OCI-LY7 (cell line): ENCODE results near the gene CDK6. TPM values are rescaled to one million over a fixed set of nuclear protein-coding genes. Genes with fewer than 3 reads are reported as not detected.

Experiments used
- BruUV-seq: library from RNA; stranded (reverse); fragments of 400-500 nt; replicated peaks from 2 replicates; lab custom pipeline; 2021; lab: Mats Ljungman, UMichigan
- CTCF ChIA-PET: fragments of 300-600 bp; sonication (Branson Sonifier 250); formaldehyde crosslinking; loops from one replicate; lab custom pipeline; 2022; ENCODE audit warnings: antibody characterized with exemption; ENCODE audit not compliant: unreplicated experiment; lab: Charles Lee
- POLR2A ChIA-PET: fragments of 300-600 bp; sonication (Branson Sonifier 250); formaldehyde crosslinking; loops from one replicate; lab custom pipeline; 2022; ENCODE audit warnings: antibody characterized with exemption; lab: Charles Lee
- DNase-seq: peaks from one replicate; pipeline ENCODE4 v3.0.0-alpha.2; 2015; ENCODE audit warnings: low spot score
- H2AFZ ChIP-seq: fragments of 200-600 bp; sonication (generic), shearing (Covaris generic); 2 replicates; pipeline ENCODE4 v1.6.1; 2014; ENCODE audit warnings: mild to moderate bottlenecking, antibody characterized with exemption, low read length, moderate library complexity
- H3K27ac ChIP-seq: fragments of 200-600 bp; sonication (generic); 2 replicates; pipeline ENCODE4 v1.5.1; 2014; ENCODE audit warnings: mixed run types, low read depth, mild to moderate bottlenecking, moderate library complexity, low read length, inconsistent platforms; ENCODE audit not compliant: poor library complexity, severe bottlenecking
- H3K36me3 ChIP-seq: fragments of 200-600 bp; sonication (generic); 2 replicates; pipeline ENCODE4 v1.6.1; 2014; ENCODE audit warnings: mild to moderate bottlenecking, antibody characterized with exemption, low read length, moderate library complexity, mixed read lengths; ENCODE audit not compliant: insufficient read depth
- H3K4me1 ChIP-seq: fragments of 200-600 bp; sonication (generic); 2 replicates; pipeline ENCODE4 v1.5.1; 2014; ENCODE audit warnings: mild to moderate bottlenecking, low read length; ENCODE audit not compliant: insufficient read depth, poor library complexity, severe bottlenecking
- H3K4me2 ChIP-seq: fragments of 200-600 bp; sonication (generic); 2 replicates; pipeline ENCODE4 v1.6.1; 2014; ENCODE audit warnings: mild to moderate bottlenecking, low read length
- H3K4me3 ChIP-seq: fragments of 200-600 bp; sonication (generic); 2 replicates; pipeline ENCODE4 v1.5.1; 2014; ENCODE audit warnings: mild to moderate bottlenecking, low read depth, low read length; ENCODE audit not compliant: poor library complexity, severe bottlenecking
- H3K79me2 ChIP-seq: fragments of 200-600 bp; sonication (generic); 2 replicates; pipeline ENCODE4 v1.6.1; 2016; ENCODE audit warnings: low read depth, mild to moderate bottlenecking, low read length, moderate library complexity, mixed read lengths; ENCODE audit not compliant: insufficient read depth
- H3K9me2 ChIP-seq: fragments of 200-600 bp; sonication (generic); 2 replicates; pipeline ENCODE4 v1.6.1; 2016; ENCODE audit warnings: mild to moderate bottlenecking, low read length, mixed read lengths; ENCODE audit not compliant: insufficient read depth
- H3K9me3 ChIP-seq: fragments of 200-600 bp; sonication (generic); 2 replicates; pipeline ENCODE4 v1.6.1; 2014; ENCODE audit warnings: mild to moderate bottlenecking, mixed run types, low read length, mixed read lengths
- H4K20me1 ChIP-seq: fragments of 200-600 bp; sonication (generic); 2 replicates; pipeline ENCODE4 v1.6.1; 2014; ENCODE audit warnings: mild to moderate bottlenecking, antibody characterized with exemption, low read length, moderate library complexity, mixed read lengths; ENCODE audit not compliant: insufficient read depth
- EZH2phosphoT487 ChIP-seq: fragments of 200-600 bp; sonication (generic); IDR thresholded peaks from 2 replicates; pipeline ENCODE4 v1.6.1; 2018; ENCODE audit warnings: low read depth, borderline replicate concordance, mild to moderate bottlenecking, mixed run types, antibody characterized with exemption, low read length, moderate library complexity, mixed read lengths
- intact Hi-C: fragments of 100-400 bp; cut with micrococcal nuclease; formaldehyde crosslinking; loops from one replicate; pipeline ENCODE4 v1.10.0; 2022; ENCODE audit not compliant: unreplicated experiment
- total RNA-seq, 2 experiments: library from RNA; depleted of rRNA in 1 of 2; stranded (reverse); fragments of >200 nt in 1 of 2; shearing (Covaris generic) in 1 of 2; gene quantifications; 2 replicates each; pipeline ENCODE4 v1.2.3, GENCODE V29; 2014 to 2022
- TF ChIP-seq, protein P1 (sequence below): fragments of 200-600 bp; sonication (generic); conservative IDR thresholded peaks from 2 replicates; pipeline ENCODE4 v1.5.1; 2014; ENCODE audit warnings: mild to moderate bottlenecking, antibody characterized with exemption, low read length, moderate library complexity, mixed read lengths

Gene CDK6
- total RNA-seq, 2 experiments from 2014 or later, result 35.5 to 44.1 TPM

DNA sequence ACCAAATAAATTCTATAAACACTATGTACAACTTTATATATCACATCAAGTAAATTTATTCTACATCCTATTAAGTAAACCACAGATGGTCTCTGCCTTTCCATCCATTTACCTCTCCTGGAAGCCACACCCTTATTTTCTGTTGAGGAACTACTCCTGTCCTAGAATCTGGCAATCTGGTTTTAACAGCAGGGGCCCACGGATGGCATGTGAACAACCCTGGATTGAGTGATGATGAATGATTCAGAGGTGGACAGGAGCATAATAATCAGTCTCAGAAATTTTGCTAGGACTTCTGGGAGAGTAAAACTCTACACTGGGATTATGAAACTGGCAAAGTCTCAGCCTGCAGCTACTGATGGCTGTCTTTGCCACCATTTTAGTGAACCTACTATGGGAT is 54.1 kb downstream of the CDK6 start:
- peaks cover 7% of the 10 kb centered on the region; the same call in 1 of the 2 replicates for H3K9me3 ChIP-seq
- H4K20me1 ChIP-seq, result no peaks in the 10 kb centered on the region
- no peak overlapping the region for H3K27ac ChIP-seq
- H3K4me1 ChIP-seq, result peaks cover 36% of the 10 kb centered on the region
- H3K4me3 ChIP-seq, result no peak overlapping the region
- no peaks in the 10 kb centered on the region for H3K9me2 ChIP-seq
- peaks cover 43% of the 10 kb centered on the region; the same call in 1 of the 2 replicates for H3K79me2 ChIP-seq
- H2AFZ ChIP-seq, result no peak overlapping the region
- CTCF ChIA-PET, result no interaction called here
- DNase-seq, result no peak
- peaks cover 19% of the 10 kb centered on the region; the same call in 1 of the 2 replicates for H3K36me3 ChIP-seq
- no TSS peak for BruUV-seq
- POLR2A ChIA-PET, result interaction anchor here (1.9 kb wide), 1 partner anchor 9 kb away, joined by 9 read pairs; no protein-coding TSS in a partner anchor
- no peak overlapping the region for H3K4me2 ChIP-seq
- intact Hi-C loops, result loop anchor here (10.0 kb wide), 1 partner anchor 87 kb away; no protein-coding TSS in a partner anchor
- TF ChIP-seq EZH2phosphoT487, result no peak
- TF ChIP-seq, protein P1, sequence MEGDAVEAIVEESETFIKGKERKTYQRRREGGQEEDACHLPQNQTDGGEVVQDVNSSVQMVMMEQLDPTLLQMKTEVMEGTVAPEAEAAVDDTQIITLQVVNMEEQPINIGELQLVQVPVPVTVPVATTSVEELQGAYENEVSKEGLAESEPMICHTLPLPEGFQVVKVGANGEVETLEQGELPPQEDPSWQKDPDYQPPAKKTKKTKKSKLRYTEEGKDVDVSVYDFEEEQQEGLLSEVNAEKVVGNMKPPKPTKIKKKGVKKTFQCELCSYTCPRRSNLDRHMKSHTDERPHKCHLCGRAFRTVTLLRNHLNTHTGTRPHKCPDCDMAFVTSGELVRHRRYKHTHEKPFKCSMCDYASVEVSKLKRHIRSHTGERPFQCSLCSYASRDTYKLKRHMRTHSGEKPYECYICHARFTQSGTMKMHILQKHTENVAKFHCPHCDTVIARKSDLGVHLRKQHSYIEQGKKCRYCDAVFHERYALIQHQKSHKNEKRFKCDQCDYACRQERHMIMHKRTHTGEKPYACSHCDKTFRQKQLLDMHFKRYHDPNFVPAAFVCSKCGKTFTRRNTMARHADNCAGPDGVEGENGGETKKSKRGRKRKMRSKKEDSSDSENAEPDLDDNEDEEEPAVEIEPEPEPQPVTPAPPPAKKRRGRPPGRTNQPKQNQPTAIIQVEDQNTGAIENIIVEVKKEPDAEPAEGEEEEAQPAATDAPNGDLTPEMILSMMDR, result no peak

DNA sequence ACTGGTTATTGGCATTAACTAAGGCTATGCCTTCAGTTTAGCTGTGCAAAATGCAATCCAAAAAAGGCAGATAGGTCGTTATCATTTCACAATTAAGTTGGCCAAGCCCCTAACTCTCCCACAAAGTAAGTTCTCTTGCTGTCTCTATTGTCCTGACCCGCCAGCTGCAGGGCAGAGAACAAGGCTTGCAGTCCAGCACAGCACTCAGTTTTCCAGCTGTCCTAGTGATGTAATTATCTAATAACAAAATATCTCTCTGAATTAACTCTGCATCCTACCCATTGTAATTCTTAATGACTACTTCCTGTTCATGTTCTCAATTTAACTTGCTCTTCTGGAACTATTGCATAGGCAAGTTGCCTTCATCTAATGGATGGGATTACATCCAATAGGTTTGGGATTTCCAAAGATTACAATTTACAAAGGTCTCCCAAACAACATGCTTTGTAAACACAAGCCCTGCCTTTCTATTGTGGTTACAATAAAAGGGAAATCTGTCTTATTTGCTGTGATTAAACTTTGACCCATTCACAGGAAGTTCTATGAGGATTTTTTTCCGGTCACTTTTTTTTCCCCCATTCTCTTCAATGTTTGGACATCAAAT is 55.2 kb downstream of the CDK6 start:
- no peak for DNase-seq

More for the DNA sequence above, 55.2 kb downstream of the CDK6 start:
- Histone ChIP-seq H3K9me3 (peaks cover 7% of the 10 kb centered on the region; the same call in 1 of the 2 replicates), H3K79me2 (peaks cover 43% of the 10 kb centered on the region; the same call in 1 of the 2 replicates), H3K4me1 (peaks cover 35% of the 10 kb centered on the region), H4K20me1 (no peaks in the 10 kb centered on the region), H3K27ac (no peak overlapping the region), H3K4me2 (peak overlapping the region; percentile 21; the same call in 1 of the 2 replicates), H2AFZ (no peak overlapping the region), H3K9me2 (no peaks in the 10 kb centered on the region), H3K4me3 (no peak overlapping the region), H3K36me3 (peaks cover 21% of the 10 kb centered on the region; the same call in 1 of the 2 replicates)
- POLR2A ChIA-PET, result interaction anchor here (0.7 to 1.4 kb wide), 4 partner anchors 9 to 429 kb away, joined by 3 to 4 read pairs (median 3); no protein-coding TSS in a partner anchor
- CTCF ChIA-PET, result no interaction called here
- intact Hi-C loops, result loop anchor here (10.0 kb wide), 1 partner anchor 86 kb away; no protein-coding TSS in a partner anchor
- TF ChIP-seq, protein P1, result no peak
- TF ChIP-seq EZH2phosphoT487, result no peak
- no TSS peak for BruUV-seq
